ENCODE measurements around the gene HDAC4.
A peak's percentile ranks its signal among the peaks of the same experiment; 100 is the strongest.

Gene HDAC4

DNA sequence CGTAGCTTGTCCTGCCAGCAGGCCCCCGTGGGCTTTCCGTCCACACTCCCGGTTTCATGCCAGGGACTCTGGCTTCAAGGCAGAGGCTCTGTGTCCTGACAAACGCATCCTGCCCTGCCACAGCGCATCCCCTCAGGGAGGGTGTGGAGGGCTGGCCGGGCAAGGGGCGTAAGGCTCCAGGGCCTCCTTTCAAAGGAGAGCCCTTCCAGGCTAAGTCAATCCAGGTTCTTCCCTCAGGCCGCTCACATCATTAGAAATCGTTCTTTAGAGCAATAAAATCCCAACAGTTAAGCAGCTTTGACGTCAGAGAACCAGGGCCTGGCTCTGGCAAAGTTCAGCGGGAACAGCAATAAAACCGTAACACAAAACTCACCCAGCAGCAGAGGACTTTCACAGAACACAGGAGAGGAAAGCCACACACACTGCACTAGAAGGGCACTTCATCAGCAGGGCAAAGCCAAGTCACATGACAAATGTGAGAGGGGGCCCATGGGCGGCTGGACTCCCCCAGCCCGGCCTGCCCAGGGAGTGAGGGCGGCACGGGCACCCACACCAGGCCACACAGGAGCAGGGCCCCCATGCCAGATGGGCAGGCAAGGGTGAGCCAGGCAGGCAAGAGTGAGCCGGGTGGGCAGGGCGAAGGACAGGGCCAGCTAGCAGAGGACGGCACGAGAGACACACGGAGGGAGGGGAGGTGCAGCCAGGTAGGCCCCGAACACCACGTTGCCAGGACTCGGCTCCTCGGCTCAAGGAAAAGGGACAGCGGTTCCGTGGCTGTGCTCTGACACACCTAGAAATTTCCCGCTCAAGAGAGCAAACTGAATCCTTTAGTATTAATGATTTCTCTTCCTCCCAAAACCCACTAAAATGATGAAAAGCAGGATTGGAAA is 52.0 kb downstream of the HDAC4 start:
- DNase-seq (ENCODE audit: low read depth in 2 of 2), result no peak

DNA sequence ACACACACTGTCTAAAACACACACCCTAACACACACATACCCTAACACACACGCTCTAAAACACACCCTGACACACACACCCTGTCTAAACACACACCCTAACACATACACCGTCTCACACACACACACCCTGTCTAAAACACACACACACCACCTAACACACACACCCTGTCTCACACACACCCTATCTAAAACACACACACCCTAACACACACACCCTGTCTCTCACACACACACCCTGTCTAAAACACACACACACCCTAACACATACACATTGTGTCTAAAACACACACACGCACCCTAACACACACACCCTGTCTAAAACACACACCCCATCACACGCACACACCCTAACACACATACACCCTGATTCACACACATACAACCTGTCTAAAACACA is 54.1 kb downstream of the HDAC4 start:
- DNase-seq (ENCODE audit: low read depth in 2 of 2), result no peak

DNA sequence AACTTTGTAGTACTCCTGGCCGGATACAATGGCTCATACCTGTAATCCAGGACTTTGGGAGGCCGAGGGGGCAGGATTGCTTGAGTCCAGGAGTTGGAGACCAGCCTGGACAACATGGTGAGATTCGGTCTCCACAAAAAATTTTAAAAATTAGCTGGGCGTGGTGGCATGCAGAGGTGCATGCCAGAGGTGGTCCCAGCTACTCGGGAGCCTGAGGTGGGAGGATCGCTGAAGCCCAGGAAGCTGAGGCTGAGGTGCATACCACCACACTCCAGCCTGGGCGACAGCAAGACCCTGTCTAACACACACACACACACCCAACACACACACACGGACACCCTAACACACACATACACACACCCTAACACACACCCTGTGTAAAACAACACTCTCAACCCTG is 55.6 kb downstream of the HDAC4 start:
- DNase-seq (ENCODE audit: low read depth in 2 of 2), result no peak

DNA sequence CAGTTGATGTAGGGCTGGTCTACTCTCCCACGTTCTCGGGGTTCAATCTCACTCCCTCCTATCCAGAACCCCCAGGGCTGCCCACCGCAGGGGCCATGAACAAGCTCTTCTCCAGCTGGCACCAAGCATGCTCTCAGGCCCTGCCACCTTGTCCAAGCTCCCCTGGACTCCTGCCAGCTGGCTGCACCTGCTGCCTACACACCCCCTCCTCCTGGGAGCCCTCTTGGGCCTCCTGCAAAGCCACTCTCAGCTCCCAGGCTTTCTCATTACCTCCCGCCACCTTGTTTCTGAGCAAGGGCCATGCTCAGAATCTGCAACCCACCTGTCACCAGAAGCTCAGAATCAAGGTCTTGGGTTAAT is 56.0 kb downstream of the HDAC4 start:
- no peak for DNase-seq (ENCODE audit: low read depth in 2 of 2)

DNA sequence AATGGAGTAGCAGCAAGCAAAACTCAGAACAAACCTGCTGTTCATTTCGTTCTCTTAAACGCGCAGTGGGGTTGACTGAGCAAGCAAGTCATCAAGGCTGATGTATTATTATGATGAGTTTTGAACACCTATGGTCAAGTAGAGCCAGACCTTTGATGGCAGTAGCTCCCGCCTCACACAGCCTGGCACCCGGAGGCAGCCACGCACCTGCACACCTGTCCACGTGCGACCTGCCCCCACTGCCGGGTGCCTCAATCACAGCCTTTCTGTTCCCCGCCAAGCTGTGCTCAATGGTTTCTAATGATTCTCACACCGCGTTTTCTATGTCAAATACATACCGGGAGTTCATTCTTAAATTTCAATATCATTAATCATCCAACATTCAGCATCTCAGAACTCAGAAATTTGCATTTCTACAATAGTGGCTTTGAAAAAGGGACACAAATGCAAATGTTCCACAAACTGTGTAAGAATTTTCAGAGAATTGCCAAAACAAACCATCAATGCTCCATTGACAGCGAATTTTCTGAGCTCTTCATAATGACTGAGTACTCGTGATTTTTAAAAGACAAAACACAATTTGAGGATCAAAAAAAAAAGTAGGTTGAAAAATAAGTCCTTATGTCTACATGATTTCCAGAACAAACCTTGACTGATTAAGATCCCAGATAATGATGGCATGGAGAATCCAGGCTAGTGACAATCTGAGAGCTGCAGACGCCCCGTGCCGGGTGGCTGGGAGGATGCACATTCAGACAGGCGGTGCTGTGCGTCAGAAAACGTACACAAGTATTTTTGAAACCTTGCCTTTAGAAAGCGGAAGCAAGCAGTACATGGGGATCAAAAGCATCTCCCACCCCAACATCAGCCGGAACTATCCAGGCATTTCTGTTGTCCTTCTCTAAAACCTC is 56.6 kb downstream of the HDAC4 start:
- no peak for DNase-seq (ENCODE audit: low read depth in 2 of 2)

DNA sequence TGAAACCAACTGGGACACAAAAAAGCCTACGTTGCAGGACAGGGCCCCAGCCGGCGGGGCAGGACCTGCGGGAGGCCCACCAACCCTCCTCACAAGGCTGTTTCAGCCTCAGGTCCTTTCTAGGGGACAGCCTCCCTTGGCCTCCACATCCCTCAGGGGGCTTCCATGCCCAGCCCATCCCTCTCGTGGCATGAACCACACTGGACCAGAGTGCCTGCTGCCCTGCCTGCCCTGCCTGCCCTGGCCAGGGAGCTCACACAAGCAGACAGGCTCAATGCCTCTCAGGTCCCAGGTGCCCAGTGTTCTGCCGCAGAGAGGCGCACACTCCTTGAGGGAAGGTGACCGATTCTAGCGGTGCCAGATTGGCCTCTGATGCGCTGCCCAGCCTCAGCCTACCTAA is 57.4 kb downstream of the HDAC4 start:
- DNase-seq (ENCODE audit: low read depth in 2 of 2), result no peak

DNA sequence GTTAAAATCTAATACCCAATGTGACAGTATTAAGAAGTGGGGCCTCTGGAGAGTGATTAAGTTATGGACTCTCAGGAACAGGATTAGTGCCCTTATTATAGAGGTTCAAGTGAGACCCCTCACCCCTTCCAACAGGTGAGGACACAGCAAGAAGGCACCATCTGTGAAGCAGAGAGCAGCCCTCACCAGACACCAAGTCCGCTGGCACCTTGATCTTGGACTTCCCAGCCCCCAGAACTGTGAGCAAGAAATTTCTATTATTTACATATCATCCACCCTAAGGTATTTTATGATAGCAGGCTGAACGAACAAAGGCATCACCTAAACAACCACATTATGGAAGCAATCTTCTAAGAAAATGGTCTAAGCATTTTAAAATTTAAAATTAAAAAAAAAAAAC is 59.0 kb downstream of the HDAC4 start:
- DNase-seq (ENCODE audit: low read depth in 2 of 2), result no peak

DNA sequence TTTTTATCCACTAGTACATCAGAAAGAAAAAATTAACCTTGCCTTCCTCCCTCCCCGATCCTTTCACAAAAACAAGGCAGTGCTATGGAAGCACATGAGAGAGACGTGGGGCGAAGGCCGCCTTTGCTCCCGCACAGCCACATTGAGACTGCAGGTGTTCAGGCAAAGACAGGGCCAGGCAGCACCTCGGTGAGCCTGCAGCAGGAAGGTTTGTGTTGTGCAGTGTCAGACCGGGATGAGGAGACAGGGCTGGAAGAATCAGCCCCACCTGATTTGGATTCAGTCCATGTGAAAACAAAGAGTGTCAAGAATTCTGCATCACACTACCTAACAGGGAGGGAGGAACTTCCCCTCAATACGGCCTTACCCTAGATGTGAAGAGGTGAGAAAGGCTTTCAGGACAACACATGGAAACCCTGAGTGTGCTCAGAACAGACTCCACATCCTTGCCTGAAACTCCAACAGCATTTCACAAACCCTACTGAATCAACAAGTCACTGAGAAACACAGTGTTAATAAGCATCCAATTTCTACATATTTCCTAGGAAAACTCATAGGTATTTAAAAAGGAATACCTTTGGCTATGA is 59.6 kb downstream of the HDAC4 start:
- no peak for DNase-seq (ENCODE audit: low read depth in 2 of 2)

DNA sequence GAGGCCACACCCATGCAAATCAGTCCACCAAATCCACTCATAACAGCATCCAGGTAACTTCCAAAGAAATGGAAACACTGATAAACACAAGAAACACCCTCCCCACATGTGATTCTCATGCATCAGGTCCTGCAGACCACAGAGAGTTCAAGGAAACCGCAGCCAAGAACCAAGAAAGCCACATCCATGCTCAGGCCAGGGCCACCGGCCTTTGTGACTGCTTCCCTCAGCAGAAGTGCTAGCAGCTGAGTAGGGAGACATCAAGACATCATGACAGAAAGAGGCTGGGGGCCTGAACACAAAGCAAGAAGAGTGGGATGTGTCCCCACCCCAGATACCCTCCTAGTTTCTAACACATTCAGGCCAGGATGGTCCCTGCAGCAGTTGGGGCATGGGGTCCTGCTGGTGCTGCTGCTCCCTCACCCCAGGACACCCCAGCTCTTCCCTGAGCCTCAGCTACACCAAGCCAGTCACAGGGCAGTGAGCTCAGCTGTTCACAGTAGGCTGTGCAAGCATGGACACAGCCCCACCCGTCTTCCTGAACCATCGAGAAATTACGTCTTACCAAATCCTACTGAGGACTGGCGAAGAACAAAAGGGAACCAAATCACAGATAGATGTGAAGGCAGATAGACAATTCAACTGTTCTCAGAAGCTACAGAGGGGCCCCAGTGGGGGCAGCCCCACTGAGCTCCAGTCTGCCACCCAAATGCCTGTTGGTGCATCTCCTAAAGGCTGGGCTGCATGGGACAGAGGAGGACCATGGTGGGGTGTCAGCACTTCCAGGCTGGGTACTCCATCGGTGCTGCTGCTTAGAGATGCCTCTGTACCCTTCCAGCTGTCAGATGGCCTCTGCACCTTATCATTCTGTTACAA is 60.9 kb downstream of the HDAC4 start:
- peak; percentile 37 to 39 for DNase-seq (ENCODE audit: low read depth in 2 of 2)

DNA sequence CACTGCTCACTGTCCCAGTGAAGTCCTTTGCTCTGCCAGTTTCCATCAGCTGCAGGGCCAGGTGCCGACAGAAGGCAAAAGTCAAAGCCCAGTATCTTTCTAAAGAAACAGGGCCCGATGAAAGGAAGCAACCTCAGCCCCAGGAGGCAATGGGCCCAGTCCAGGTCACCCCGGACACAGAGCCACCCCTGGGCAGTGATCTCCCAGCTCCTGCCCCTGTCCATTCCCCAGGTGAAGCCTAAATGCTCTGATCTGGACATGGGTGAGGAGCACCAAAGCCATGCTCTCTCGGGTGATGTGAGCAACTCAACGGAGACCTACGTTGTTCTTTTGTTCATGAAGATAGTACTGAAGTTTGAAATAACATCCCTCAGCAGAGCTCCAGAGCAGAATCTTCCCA is 61.6 kb downstream of the HDAC4 start:
- no peak for DNase-seq (ENCODE audit: low read depth in 2 of 2)

DNA sequence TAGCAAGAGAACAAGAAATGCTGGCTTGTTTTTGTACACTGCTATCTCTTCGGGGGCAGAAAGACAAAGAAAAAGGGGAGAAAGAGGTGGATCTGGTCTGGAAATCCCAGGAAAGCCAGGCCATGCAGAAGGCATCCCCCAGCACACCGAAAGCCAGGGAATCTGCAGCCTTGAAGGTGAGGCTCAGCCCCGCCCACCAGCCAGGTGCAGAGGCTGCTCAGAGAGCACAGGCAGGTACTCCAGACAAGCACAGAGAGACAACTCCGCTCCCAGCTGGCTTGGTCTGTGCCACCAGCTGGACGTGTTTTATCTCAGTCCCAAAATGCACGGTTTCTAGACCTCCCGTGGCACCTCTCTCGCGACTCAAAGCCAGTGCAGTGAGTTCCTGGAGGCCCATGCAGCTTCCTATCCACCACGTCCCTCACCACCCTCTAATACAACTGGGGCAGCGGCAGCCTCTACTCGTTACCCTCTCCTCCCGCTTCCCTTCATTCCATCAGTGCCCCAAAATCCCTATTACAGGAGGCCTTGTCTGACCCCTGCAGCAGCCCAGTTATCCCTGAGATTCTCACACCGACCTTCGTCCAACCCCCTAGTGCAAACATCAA is 62.8 kb downstream of the HDAC4 start:
- DNase-seq (ENCODE audit: low read depth in 2 of 2), result no peak

DNA sequence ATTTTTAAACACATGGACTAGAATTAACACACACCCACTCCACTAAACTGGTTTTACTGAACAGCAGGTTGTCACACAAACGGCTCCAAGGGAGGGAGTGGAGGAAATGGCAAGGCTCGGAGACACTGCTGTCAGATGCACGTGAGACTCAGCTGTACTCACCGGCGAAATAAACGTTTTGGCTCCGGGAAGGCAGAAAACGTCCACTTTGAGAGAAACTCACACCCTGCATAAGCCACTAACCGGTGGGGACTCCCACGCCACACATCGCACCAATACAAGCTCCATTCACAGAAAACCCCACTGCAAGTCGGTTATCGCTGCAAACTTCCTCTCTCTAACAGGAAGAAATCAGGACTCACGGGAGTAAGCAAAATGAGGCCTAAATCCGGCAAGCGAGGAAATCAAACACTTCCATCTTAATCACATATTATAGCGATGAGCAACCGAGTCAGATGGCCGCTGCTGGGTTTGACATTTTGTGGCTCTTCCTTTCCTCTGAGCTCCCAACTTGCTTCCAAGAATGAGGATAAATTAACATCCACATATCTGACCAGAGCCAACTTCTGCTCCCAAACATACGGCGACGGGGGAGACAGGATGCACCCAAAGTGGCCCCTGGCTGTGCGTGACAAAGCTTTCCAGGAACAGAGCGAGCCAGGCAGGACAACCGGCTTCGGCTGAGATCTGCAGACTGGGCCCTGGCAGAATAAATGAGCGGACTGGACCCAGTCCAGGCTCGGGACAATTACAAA is 63.5 kb downstream of the HDAC4 start:
- no peak for DNase-seq (ENCODE audit: low read depth in 2 of 2)

DNA sequence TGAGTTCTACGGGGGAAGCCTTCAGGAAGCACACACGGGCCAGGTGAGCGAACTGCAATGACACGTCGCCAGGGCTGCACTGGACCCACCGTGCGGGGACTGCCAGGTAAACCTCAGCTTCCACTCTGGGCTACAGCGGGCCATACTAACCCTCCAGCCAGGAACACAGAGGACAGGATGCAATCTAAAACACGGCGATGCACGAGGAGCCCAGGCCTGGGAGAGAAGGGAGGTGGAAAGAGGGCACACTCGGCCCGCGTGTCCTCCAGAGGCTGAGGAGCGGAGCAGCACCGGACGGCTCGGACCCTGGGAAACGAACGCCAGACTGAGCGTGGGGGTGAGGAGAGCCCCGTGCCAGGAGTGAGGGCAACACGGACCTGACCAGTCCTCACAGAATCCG is 69.3 kb downstream of the HDAC4 start:
- no peak for DNase-seq (ENCODE audit: low read depth in 2 of 2)

DNA sequence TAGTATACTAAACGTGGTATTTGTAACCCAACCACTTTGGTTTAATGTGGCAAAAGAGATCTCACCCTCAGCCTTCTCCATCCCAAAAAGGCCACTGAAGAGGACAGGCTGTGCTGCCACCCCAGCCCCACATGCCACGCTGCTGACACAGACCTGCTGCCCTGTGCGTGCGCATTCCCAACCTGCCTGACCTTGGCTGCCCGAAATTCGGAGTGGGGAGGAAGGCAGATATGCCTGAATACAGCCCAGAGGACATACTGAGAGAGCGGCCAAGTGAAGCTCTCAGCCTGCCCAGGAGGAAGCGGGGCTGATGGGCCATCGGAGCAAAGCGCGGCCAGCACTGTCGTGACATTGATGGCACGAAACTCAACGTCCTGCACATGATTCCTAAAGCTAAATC is 70.0 kb downstream of the HDAC4 start:
- no peak for DNase-seq (ENCODE audit: low read depth in 2 of 2)

DNA sequence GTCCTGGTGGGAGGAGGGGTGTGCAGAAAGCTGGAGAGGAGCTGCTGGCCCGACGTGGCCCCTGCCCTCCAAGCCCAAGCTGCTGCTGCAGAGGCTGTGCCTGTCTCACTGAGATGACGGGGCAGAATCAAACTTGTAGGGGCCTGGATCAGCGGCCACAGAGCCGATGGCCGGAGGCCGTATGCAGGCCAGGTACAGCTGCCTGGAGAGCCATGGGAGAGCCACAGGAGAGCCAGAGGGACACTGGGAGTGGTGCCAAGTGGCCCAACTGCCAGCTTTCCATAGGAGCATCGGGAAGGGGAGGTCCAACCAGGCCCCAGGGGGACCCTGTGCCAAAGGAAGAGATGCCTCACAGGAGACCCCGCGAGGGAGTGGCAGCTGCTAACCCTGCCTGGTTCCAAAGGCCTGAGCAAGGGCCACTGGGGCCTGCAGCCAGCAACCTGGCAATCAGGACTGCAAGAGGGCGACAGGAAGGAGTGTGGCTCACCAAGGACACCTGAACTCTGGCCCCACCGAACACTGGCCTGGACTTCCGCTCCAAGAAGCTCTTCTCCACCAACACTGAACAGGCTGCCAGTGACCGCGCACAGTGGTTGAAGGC is 70.7 kb downstream of the HDAC4 start:
- DNase-seq (ENCODE audit: low read depth in 2 of 2), result no peak

DNA sequence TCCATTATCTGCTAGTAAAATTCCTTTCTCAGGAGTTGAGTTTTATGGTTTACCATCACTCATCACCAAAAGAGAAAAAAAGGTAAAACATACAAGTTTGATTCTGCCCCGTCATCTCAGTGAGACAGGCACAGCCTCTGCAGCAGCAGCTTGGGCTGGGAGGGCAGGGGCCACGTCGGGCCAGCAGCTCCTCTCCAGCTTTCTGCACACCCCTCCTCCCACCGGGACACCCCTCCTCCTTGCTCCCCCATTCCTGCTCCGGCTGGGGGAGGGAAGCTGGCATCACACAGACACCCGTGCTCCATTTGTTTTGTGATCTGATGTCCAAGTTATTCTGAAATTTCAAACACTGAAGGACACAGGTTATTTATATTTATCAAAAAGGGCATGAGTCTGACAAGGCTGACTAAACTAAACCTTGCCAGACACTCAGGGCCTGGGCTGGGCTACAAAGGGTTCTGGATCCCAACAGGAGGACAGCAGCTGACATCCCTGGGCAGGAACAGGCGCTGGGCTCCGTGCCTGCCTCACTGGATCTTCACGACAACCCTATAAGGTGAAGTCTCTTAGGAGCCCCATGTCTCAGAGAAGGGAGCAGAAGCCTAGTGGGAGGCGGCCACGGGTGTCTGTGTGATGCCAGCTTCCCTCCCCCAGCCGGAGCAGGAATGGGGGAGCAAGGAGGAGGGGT is 71.4 kb downstream of the HDAC4 start:
- DNase-seq (ENCODE audit: low read depth in 2 of 2), result no peak

DNA sequence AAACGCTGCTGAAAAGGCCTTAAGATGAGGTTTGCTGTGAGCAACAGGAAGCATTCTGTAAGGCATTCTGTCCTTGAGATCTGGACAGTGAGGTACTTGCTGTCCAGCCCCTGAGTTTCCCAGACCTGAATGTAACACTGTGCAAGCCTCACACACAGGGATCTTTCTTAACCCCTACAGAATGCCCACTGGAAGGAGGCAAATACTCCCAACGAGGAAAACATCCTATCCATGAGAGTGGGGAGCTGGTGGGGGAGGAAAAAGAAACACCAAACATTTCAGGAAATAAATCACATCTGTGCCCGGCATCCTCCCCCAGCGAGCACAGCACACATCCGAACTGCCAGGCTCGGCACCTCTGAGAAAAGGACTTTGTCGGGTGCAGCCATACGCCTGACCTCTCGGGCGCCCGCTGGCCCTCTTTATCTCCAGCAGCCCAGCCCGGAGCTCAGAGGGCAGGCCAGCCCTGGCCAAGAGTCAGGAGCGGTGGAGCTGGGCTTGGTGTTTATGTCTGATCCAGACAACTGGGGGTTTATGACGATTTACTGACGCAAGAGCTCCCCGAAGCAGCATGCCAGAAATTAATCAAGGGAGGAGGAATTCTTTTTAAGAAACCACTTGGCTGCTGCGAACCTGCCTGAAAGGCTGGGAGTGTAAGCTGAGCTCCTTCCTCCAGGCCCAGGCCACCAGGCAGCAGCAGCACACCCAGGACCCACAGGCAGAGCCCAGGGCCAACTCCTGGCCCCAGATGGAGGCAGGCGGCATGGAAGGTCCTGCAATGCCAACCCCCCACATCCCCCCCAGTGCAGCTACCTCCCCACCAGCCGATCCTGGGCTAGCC is 72.2 kb downstream of the HDAC4 start:
- no peak for DNase-seq (ENCODE audit: low read depth in 2 of 2)

DNA sequence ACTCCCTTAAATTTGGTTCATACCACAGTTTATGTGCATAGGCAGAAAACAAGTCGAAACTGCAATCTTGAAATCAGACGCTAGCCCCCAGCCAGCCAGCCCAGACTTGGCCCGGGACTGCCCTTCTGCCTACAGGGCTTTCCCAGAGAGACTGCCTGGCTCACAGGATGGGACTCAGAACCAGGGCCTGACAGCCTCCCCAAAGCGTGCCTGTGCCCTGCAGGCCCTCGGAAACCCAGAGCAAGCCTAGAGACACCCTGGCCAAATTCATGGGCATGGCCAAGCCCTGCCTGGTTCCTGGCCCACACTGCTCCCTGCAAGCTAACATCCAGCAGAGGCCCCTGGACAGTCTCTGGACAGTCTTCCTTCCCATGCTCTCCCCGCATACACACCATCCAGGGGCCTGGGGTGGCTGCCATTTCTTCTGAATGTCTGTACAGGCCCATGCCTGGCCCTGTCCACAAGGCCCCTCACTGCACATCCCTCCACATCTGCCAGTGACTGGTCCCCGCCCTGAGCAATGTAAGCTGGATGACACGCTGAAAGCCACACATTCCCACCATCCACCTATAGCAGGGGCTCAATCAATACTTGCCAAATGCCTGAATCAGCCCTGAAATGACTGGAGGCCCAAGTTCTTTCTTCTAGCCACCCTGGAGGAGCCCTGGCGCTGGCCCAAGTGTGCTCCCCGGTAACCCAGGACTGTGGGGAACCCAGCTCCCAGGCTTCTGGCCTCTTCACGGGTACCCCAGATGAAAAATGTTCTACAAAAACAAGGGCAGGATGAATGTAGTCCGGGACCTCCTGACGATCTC is 73.1 kb downstream of the HDAC4 start:
- no peak for DNase-seq (ENCODE audit: low read depth in 2 of 2)
